MM.1S (cell line): ENCODE data around the gene ETV5.

Experiments
- CTCF ChIP-seq: fragments of 300-600 bp; sonication (generic); IDR thresholded peaks from 2 replicates; pipeline ENCODE4 v1.5.1; 2016; ENCODE audit warnings: antibody characterized with exemption, low read length, mixed read lengths
- EZH2 ChIP-seq: fragments of 300-600 bp; sonication (generic); optimal IDR thresholded peaks from 2 replicates; pipeline ENCODE3; 2017; ENCODE audit warnings: low read depth, mild to moderate bottlenecking, antibody characterized with exemption, low read length, mixed read lengths

- no peak for TF ChIP-seq CTCF
- no peak for TF ChIP-seq EZH2
Measured at GRCh38 chr3:185997130-185997529, 111.8 kb downstream of the ETV5 start.
